ENCODE data around the gene IFNL4.
"Not testable (repeated sequence)": the region's sequence is repeated elsewhere in the genome, so short reads cannot be mapped to it uniquely, and the experiment has no call there.

DNA sequence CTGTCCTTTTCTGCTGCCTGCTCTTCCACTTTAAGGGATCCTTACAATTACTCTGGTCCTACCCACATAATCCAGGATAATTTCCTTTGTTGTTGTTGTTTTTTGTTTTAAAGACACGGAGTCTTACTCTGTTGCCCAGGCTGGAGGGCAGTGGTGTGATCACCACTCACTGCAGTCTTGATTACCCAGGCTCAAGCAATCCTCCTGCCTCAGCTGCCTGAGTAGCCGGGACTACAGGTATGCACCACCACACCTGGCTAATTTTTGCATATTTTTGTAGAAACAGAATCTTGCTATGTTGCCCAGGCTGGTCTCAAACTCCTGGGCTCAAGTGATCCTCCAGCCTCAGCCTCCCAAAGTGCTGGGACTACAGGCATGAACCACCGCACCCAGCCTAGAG is 33.3 kb downstream of the IFNL4 start:
- TF ChIP-seq, protein P1, sequence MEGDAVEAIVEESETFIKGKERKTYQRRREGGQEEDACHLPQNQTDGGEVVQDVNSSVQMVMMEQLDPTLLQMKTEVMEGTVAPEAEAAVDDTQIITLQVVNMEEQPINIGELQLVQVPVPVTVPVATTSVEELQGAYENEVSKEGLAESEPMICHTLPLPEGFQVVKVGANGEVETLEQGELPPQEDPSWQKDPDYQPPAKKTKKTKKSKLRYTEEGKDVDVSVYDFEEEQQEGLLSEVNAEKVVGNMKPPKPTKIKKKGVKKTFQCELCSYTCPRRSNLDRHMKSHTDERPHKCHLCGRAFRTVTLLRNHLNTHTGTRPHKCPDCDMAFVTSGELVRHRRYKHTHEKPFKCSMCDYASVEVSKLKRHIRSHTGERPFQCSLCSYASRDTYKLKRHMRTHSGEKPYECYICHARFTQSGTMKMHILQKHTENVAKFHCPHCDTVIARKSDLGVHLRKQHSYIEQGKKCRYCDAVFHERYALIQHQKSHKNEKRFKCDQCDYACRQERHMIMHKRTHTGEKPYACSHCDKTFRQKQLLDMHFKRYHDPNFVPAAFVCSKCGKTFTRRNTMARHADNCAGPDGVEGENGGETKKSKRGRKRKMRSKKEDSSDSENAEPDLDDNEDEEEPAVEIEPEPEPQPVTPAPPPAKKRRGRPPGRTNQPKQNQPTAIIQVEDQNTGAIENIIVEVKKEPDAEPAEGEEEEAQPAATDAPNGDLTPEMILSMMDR (IDR thresholded peaks at IDR 0.05) = not testable (repeated sequence)
- TF ChIP-seq ZFX (IDR thresholded peaks at IDR 0.05; ENCODE audit: borderline replicate concordance) = not testable (repeated sequence)
